GM08714 (cell line): ENCODE results near the gene RGS6.

Experiments
- H3K4me3 ChIP-seq: fragments of 200-500 bp; sonication (Bioruptor generic); 2 replicates; pipeline ENCODE4 v1.5.1; 2014; ENCODE audit warnings: mild to moderate bottlenecking, low read length, inconsistent platforms
- ZNF274 ChIP-seq: IDR thresholded peaks from 2 replicates; pipeline ENCODE4 v1.6.1; 2012; ENCODE audit warnings: mild to moderate bottlenecking, low read depth, low read length

The RGS6 gene

GRCh38 chr14:72433511-72433910 lies 501.3 kb downstream of the RGS6 start:
- TF ChIP-seq ZNF274 = no peak
- H3K4me3 ChIP-seq = no peak overlapping the region

DNA sequence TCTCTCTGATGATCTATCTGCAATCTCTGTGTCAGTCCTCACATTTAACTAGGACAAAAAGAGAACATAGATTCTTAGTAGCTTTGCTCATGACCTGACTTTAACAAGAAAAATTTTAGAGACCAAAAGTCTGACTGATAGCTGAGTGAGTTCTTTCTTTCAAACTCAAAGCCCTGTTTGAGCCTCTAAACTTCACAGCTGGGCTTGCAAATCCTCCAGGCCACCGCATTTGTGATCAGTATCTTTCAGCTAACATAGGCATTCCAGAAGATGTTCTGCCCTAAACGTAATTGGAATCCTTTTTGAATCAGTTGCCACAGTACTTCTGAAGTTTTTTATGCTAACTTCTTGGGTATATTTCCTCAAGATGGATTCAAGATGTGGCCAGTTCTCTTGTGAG lies 502.6 kb downstream of the RGS6 start:
- no peak for TF ChIP-seq ZNF274
- H3K4me3 ChIP-seq = no peak overlapping the region

DNA sequence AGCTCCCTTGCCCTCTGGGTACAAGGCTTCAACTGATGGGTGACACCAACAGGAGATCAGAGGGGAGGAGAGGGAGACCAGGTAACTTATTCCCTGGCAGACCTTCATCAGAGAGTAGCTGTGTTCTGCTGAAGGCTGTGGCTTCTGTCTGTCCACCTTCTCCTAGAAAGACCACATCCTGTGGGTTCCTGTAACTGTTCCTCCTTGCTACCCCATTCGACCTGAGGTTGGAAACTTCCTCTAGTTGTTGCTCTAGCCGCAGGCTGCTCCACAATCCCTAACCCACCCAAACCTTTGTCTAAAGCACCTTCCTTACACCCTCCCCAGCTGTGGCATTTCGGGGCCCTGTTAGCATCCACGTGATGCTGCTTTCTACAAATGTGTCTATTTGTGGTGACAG lies 507.5 kb downstream of the RGS6 start:
- TF ChIP-seq ZNF274 = no peak

DNA sequence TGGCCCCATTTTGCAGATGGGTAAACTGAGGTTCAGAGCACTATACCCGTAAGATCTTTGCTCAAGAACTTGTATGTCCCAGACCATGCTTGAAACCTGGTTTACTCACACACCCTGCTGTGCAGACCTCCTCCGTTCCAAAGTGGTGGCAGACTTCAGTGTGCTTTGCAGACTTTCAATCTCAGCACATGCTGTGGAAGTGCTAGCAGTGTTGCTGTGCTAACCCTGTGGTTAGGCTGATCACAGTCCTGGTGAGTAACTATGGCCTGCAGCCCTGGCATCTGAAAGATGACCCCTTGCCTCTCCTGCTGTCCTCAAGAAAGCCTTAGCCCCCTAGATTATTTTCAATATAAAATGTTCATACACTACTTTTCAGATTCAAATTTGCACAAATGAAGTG lies 511.0 kb downstream of the RGS6 start:
- no peak overlapping the region for H3K4me3 ChIP-seq
- no peak for TF ChIP-seq ZNF274

More for the DNA sequence above, 507.5 kb downstream of the RGS6 start:
- H3K4me3 ChIP-seq = no peak overlapping the region

- TF ChIP-seq ZNF274 = no peak
- peak overlapping the region; percentile 9; the same call in 1 of the 2 replicates for H3K4me3 ChIP-seq
Measured at GRCh38 chr14:72443991-72444441, 511.8 kb downstream of the RGS6 start.

GRCh38 chr14:72444701-72445100 lies 512.5 kb downstream of the RGS6 start:
- no peak for TF ChIP-seq ZNF274
- H3K4me3 ChIP-seq = no peak overlapping the region

GRCh38 chr14:72448212-72448611 lies 516.0 kb downstream of the RGS6 start:
- no peak overlapping the region for H3K4me3 ChIP-seq
- no peak for TF ChIP-seq ZNF274

- H3K4me3 ChIP-seq = no peak overlapping the region
- no peak for TF ChIP-seq ZNF274
Measured at GRCh38 chr14:72450473-72451044, 518.3 kb downstream of the RGS6 start.

- TF ChIP-seq ZNF274 = no peak
- H3K4me3 ChIP-seq = no peak overlapping the region; the same call in 1 of the 2 replicates
Measured at GRCh38 chr14:72451054-72451972, 519.1 kb downstream of the RGS6 start.

DNA sequence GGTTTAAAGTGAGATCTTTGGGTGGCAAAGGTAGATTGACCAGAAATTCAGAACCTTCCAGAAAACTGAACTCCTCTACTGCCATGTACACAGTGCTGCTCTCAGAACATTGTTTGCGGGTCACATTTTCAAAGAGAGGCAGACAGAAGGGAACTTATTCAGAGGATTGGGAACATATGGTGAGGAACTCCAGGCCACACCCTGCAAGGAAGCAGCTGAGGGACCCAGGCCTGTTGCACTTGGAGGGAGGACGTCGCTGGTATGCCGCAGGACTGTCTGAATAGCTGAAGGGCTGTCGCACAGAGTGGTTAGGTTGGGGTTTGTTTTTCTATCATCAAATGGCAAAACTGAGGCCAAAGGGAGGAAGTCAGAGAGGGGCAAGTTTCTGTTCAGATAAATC lies 520.5 kb downstream of the RGS6 start:
- TF ChIP-seq ZNF274 = no peak
- no peak overlapping the region for H3K4me3 ChIP-seq

GRCh38 chr14:72454388-72455160 lies 522.3 kb downstream of the RGS6 start:
- H3K4me3 ChIP-seq = no peak overlapping the region
- no peak for TF ChIP-seq ZNF274

- TF ChIP-seq ZNF274 = no peak
Measured at GRCh38 chr14:72457641-72458040, 525.4 kb downstream of the RGS6 start.

DNA sequence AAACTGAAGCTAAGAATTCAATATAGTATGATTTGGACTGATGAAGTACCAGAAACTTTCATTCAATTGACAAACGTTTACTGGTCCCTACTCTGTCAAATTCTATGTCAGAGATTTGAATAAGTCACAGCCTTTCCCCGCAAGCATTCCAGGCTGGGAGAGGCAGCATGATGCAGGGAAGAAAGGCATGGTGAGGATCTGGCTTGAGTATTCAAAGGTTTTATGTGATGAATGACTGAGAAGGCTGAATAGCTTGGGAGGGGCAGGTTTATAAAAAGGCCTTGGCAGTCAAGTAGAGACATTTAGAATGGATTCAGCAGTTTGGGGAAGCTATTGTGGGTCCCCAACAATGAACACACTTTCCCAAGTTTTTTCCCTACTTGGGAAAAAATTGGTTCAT lies 529.8 kb downstream of the RGS6 start:
- no peak overlapping the region for H3K4me3 ChIP-seq
- TF ChIP-seq ZNF274 = no peak

More at GRCh38 chr14:72457641-72458040, 525.4 kb downstream of the RGS6 start:
- no peak overlapping the region for H3K4me3 ChIP-seq

- TF ChIP-seq ZNF274 = no peak
- no peak overlapping the region for H3K4me3 ChIP-seq
Measured at GRCh38 chr14:72463291-72463866, 531.1 kb downstream of the RGS6 start.
